SU-DHL-6 (cell line): Measurements from ENCODE around the gene DGKB.

Source experiments
- H2AFZ ChIP-seq: fragments of 200-600 bp; sonication (generic); 2 replicates; pipeline ENCODE4 v1.6.1; 2014; ENCODE audit warnings: low read depth, mild to moderate bottlenecking, moderate library complexity, mixed read lengths, antibody characterized with exemption, low read length; ENCODE audit not compliant: severe bottlenecking
- H3F3A ChIP-seq: fragments of 200-600 bp; shearing (Covaris generic); 2 replicates; pipeline ENCODE4 v1.6.0; 2016; ENCODE audit warnings: antibody characterized with exemption, mild to moderate bottlenecking; ENCODE audit not compliant: insufficient read depth
- H3K27ac ChIP-seq: fragments of 200-600 bp; sonication (generic); 2 replicates; pipeline ENCODE4 v1.5.1; 2016; ENCODE audit warnings: low read depth, mild to moderate bottlenecking, low read length, moderate library complexity, mixed read lengths
- H3K27me3 ChIP-seq: fragments of 200-600 bp; sonication (generic), shearing (Covaris generic); 2 replicates; pipeline ENCODE4 v1.6.0; 2014; ENCODE audit warnings: mild to moderate bottlenecking, low read length
- H3K36me3 ChIP-seq: fragments of 200-600 bp; sonication (generic); 2 replicates; pipeline ENCODE4 v1.6.1; 2014; ENCODE audit warnings: mild to moderate bottlenecking, low read length, mixed read lengths
- H3K4me2 ChIP-seq: fragments of 300-600, 200-600 bp; shearing (Covaris generic), sonication (generic); 2 replicates; pipeline ENCODE4 v1.6.0; 2014; ENCODE audit warnings: low read length, low read depth, mild to moderate bottlenecking; ENCODE audit not compliant: poor library complexity, severe bottlenecking
- H3K4me3 ChIP-seq: fragments of 200-600 bp; sonication (generic); 2 replicates; pipeline ENCODE4 v1.5.1; 2014; ENCODE audit warnings: antibody characterized with exemption, low read length, mild to moderate bottlenecking, mixed read lengths; ENCODE audit not compliant: insufficient read depth, poor library complexity, severe bottlenecking
- H3K79me2 ChIP-seq: fragments of 200-600 bp; sonication (generic); 2 replicates; pipeline ENCODE4 v1.6.1; 2014; ENCODE audit warnings: mild to moderate bottlenecking, low read length, moderate library complexity; ENCODE audit not compliant: insufficient read depth
- H3K9ac ChIP-seq: fragments of 200-600 bp; sonication (generic); 2 replicates; pipeline ENCODE4 v1.7.0; 2014; ENCODE audit warnings: mild to moderate bottlenecking, low read length
- H3K9me2 ChIP-seq: fragments of 200-600 bp; sonication (generic); replicated peaks from 2 replicates; pipeline ENCODE4 v1.6.1; 2014; ENCODE audit warnings: low read length; ENCODE audit not compliant: insufficient read depth
- H3K9me3 ChIP-seq: fragments of 200-600 bp; sonication (generic); 2 replicates; pipeline ENCODE4 v1.6.1; 2014; ENCODE audit warnings: low read length, mixed read lengths; ENCODE audit not compliant: insufficient read depth
- H4K20me1 ChIP-seq: fragments of 200-600 bp; sonication (generic); 2 replicates; pipeline ENCODE4 v1.6.1; 2014; ENCODE audit warnings: low read depth, mild to moderate bottlenecking, antibody characterized with exemption, low read length, moderate library complexity, mixed read lengths
- EZH2phosphoT487 ChIP-seq: fragments of 200-600 bp; sonication (generic), shearing (Covaris generic); conservative IDR thresholded peaks from 2 replicates; pipeline ENCODE4 v1.6.1; 2018; ENCODE audit warnings: mild to moderate bottlenecking, antibody characterized with exemption, low read length, moderate library complexity, mixed read lengths
- TF ChIP-seq, protein P1 (sequence below): fragments of 200-600 bp; sonication (generic); IDR thresholded peaks from one replicate; pipeline ENCODE4 v1.5.1; 2017; ENCODE audit warnings: antibody characterized with exemption, mild to moderate bottlenecking, low read length, moderate library complexity; ENCODE audit not compliant: insufficient read depth, poor library complexity, severe bottlenecking

The DGKB gene

GRCh38 chr7:14846405-14846804, 56.1 kb downstream of the DGKB start:
- Histone ChIP-seq H3K27me3 (no peaks in the 10 kb centered on the region), H2AFZ (no peak overlapping the region), H4K20me1 (no peaks in the 10 kb centered on the region), H3K4me3 (no peak overlapping the region), H3F3A (no peaks in the 10 kb centered on the region), H3K36me3 (no peaks in the 10 kb centered on the region), H3K9ac (no peak overlapping the region), H3K9me2 (no peaks in the 10 kb centered on the region), H3K27ac (no peak overlapping the region), H3K9me3 (no peaks in the 10 kb centered on the region), H3K4me2 (no peak overlapping the region), H3K79me2 (no peaks in the 10 kb centered on the region)
- TF ChIP-seq, protein P1, sequence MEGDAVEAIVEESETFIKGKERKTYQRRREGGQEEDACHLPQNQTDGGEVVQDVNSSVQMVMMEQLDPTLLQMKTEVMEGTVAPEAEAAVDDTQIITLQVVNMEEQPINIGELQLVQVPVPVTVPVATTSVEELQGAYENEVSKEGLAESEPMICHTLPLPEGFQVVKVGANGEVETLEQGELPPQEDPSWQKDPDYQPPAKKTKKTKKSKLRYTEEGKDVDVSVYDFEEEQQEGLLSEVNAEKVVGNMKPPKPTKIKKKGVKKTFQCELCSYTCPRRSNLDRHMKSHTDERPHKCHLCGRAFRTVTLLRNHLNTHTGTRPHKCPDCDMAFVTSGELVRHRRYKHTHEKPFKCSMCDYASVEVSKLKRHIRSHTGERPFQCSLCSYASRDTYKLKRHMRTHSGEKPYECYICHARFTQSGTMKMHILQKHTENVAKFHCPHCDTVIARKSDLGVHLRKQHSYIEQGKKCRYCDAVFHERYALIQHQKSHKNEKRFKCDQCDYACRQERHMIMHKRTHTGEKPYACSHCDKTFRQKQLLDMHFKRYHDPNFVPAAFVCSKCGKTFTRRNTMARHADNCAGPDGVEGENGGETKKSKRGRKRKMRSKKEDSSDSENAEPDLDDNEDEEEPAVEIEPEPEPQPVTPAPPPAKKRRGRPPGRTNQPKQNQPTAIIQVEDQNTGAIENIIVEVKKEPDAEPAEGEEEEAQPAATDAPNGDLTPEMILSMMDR, result no peak
- TF ChIP-seq EZH2phosphoT487, result no peak

GRCh38 chr7:14843755-14844154, 58.8 kb downstream of the DGKB start:
- no peak overlapping the region for H3K9ac ChIP-seq
- no peaks in the 10 kb centered on the region for H3K27me3 ChIP-seq
- TF ChIP-seq EZH2phosphoT487, result no peak
- TF ChIP-seq, protein P1, result no peak
- H3K79me2 ChIP-seq, result no peaks in the 10 kb centered on the region
- no peaks in the 10 kb centered on the region for H3K9me2 ChIP-seq
- H3K36me3 ChIP-seq, result no peaks in the 10 kb centered on the region
- H3K9me3 ChIP-seq, result no peaks in the 10 kb centered on the region
- no peaks in the 10 kb centered on the region for H3F3A ChIP-seq
- no peak overlapping the region for H2AFZ ChIP-seq
- H3K4me2 ChIP-seq, result no peak overlapping the region
- no peak overlapping the region for H3K4me3 ChIP-seq
- H3K27ac ChIP-seq, result no peak overlapping the region
- no peaks in the 10 kb centered on the region for H4K20me1 ChIP-seq

GRCh38 chr7:14842523-14842922, 60.0 kb downstream of the DGKB start:
- no peaks in the 10 kb centered on the region for H3F3A ChIP-seq
- H3K27ac ChIP-seq, result no peak overlapping the region
- no peaks in the 10 kb centered on the region for H3K9me3 ChIP-seq
- H3K9me2 ChIP-seq, result no peaks in the 10 kb centered on the region
- TF ChIP-seq, protein P1, result no peak
- TF ChIP-seq EZH2phosphoT487, result no peak
- no peaks in the 10 kb centered on the region for H3K79me2 ChIP-seq
- H3K9ac ChIP-seq, result no peak overlapping the region
- no peak overlapping the region for H2AFZ ChIP-seq
- H4K20me1 ChIP-seq, result no peaks in the 10 kb centered on the region
- no peaks in the 10 kb centered on the region for H3K36me3 ChIP-seq
- H3K4me3 ChIP-seq, result no peak overlapping the region
- no peaks in the 10 kb centered on the region for H3K27me3 ChIP-seq
- H3K4me2 ChIP-seq, result no peak overlapping the region
